ENCODE results near the gene TK1. TPM values are rescaled to one million over a fixed set of nuclear protein-coding genes. Genes with fewer than 3 reads are reported as not detected.

Gene TK1
- polyA plus RNA-seq, 1 donor: 19.7 TPM

GRCh38 chr17:78133179-78133951 is 53.5 kb downstream of the TK1 start:
- Histone ChIP-seq H3K27me3 (ENCODE audit: control insufficient read depth, insufficient read depth, low read length) (peaks cover 16% of the 10 kb centered on the region), H3K27ac (ENCODE audit: low read length) (no peak overlapping the region), H3K9me3 (ENCODE audit: control insufficient read depth, low read depth, low read length) (peaks cover 7% of the 10 kb centered on the region), H3K36me3 (ENCODE audit: control insufficient read depth, insufficient read depth, low read length) (no peaks in the 10 kb centered on the region), H3K4me3 (ENCODE audit: low read length) (no peak overlapping the region), H3K4me1 (ENCODE audit: control insufficient read depth, insufficient read depth, low read length) (peaks cover 32% of the 10 kb centered on the region)
- DNase-seq: no peak
- no CpG with 5 or more reads among the region's 30 CpGs for WGBS (ENCODE audit: insufficient coverage, low lambda C conversion rate)

GRCh38 chr17:78132767-78133178 is 54.1 kb downstream of the TK1 start:
- WGBS (ENCODE audit: insufficient coverage, low lambda C conversion rate): no CpG with 5 or more reads among the region's 9 CpGs

GRCh38 chr17:78132084-78132676 is 54.7 kb downstream of the TK1 start:
- Histone ChIP-seq H3K27ac (ENCODE audit: low read length) (no peak overlapping the region), H3K9me3 (ENCODE audit: control insufficient read depth, low read depth, low read length) (peaks cover 7% of the 10 kb centered on the region), H3K36me3 (ENCODE audit: control insufficient read depth, insufficient read depth, low read length) (no peaks in the 10 kb centered on the region), H3K27me3 (ENCODE audit: control insufficient read depth, insufficient read depth, low read length) (peaks cover 16% of the 10 kb centered on the region), H3K4me3 (ENCODE audit: low read length) (peak overlapping the region; percentile 36), H3K4me1 (ENCODE audit: control insufficient read depth, insufficient read depth, low read length) (peaks cover 28% of the 10 kb centered on the region)
- peak in 1 of 2 donors; percentile 84 for DNase-seq
- no CpG with 5 or more reads among the region's 38 CpGs for WGBS (ENCODE audit: insufficient coverage, low lambda C conversion rate)

More at GRCh38 chr17:78132767-78133178, 54.1 kb downstream of the TK1 start:
- H3K4me3 ChIP-seq (ENCODE audit: low read length): no peak overlapping the region
- H3K9me3 ChIP-seq (ENCODE audit: control insufficient read depth, low read depth, low read length): peaks cover 7% of the 10 kb centered on the region
- H3K4me1 ChIP-seq (ENCODE audit: control insufficient read depth, insufficient read depth, low read length): peaks cover 30% of the 10 kb centered on the region
- H3K36me3 ChIP-seq (ENCODE audit: control insufficient read depth, insufficient read depth, low read length): no peaks in the 10 kb centered on the region
- no peak for DNase-seq
- H3K27ac ChIP-seq (ENCODE audit: low read length): no peak overlapping the region
- peaks cover 16% of the 10 kb centered on the region for H3K27me3 ChIP-seq (ENCODE audit: control insufficient read depth, insufficient read depth, low read length)

- Histone ChIP-seq H3K4me3 (ENCODE audit: low read length) (peak overlapping the region; percentile 36), H3K4me1 (ENCODE audit: control insufficient read depth, insufficient read depth, low read length) (peaks cover 32% of the 10 kb centered on the region), H3K27me3 (ENCODE audit: control insufficient read depth, insufficient read depth, low read length) (peaks cover 16% of the 10 kb centered on the region), H3K9me3 (ENCODE audit: control insufficient read depth, low read depth, low read length) (peaks cover 7% of the 10 kb centered on the region), H3K27ac (ENCODE audit: low read length) (no peak overlapping the region), H3K36me3 (ENCODE audit: control insufficient read depth, insufficient read depth, low read length) (peaks cover 2% of the 10 kb centered on the region)
- WGBS (ENCODE audit: insufficient coverage, low lambda C conversion rate): no CpG with 5 or more reads among the region's 74 CpGs
- peak in 1 of 2 donors; percentile 46 for DNase-seq
Observed at GRCh38 chr17:78131172-78132083, 55.4 kb downstream of the TK1 start.

- peaks cover 40% of the 10 kb centered on the region for H3K4me1 ChIP-seq (ENCODE audit: control insufficient read depth, insufficient read depth, low read length)
- WGBS (ENCODE audit: insufficient coverage, low lambda C conversion rate): no CpG with 5 or more reads among the region's 10 CpGs
- H3K27me3 ChIP-seq (ENCODE audit: control insufficient read depth, insufficient read depth, low read length): peaks cover 16% of the 10 kb centered on the region
- peak within 1 kb of the TSS; percentile 20 for H3K4me3 ChIP-seq (ENCODE audit: low read length)
- H3K27ac ChIP-seq (ENCODE audit: low read length): no peak within 1 kb of the TSS
- H3K9me3 ChIP-seq (ENCODE audit: control insufficient read depth, low read depth, low read length): peaks cover 12% of the 10 kb centered on the region
- peak in 1 of 2 donors; percentile 37 for DNase-seq
- peaks cover 11% of the 10 kb centered on the region for H3K36me3 ChIP-seq (ENCODE audit: control insufficient read depth, insufficient read depth, low read length)
Observed at GRCh38 chr17:78130437-78131101, 56.3 kb downstream of the TK1 start, which contains the start of gene TMC8. TSS of gene TMC8 (plus strand) at chr17:78130771. CDS start at chr17:78131589, 818 bp downstream.

- peak in 1 of 2 donors; percentile 36 for DNase-seq
- peaks cover 16% of the 10 kb centered on the region for H3K27me3 ChIP-seq (ENCODE audit: control insufficient read depth, insufficient read depth, low read length)
- H3K36me3 ChIP-seq (ENCODE audit: control insufficient read depth, insufficient read depth, low read length): peaks cover 16% of the 10 kb centered on the region
- no peak overlapping the region for H3K27ac ChIP-seq (ENCODE audit: low read length)
- no CpG with 5 or more reads among the region's 5 CpGs for WGBS (ENCODE audit: insufficient coverage, low lambda C conversion rate)
- peaks cover 41% of the 10 kb centered on the region for H3K4me1 ChIP-seq (ENCODE audit: control insufficient read depth, insufficient read depth, low read length)
- peaks cover 12% of the 10 kb centered on the region for H3K9me3 ChIP-seq (ENCODE audit: control insufficient read depth, low read depth, low read length)
- H3K4me3 ChIP-seq (ENCODE audit: low read length): no peak overlapping the region
Observed at GRCh38 chr17:78130090-78130436, 56.8 kb downstream of the TK1 start.

- DNase-seq: no peak
- peaks cover 20% of the 10 kb centered on the region for H3K36me3 ChIP-seq (ENCODE audit: control insufficient read depth, insufficient read depth, low read length)
- 80% methylated on average over 1 of the region's 4 CpGs for WGBS (ENCODE audit: insufficient coverage, low lambda C conversion rate)
- peaks cover 16% of the 10 kb centered on the region for H3K27me3 ChIP-seq (ENCODE audit: control insufficient read depth, insufficient read depth, low read length)
- no peak overlapping the region for H3K4me3 ChIP-seq (ENCODE audit: low read length)
- no peak overlapping the region for H3K27ac ChIP-seq (ENCODE audit: low read length)
- H3K9me3 ChIP-seq (ENCODE audit: control insufficient read depth, low read depth, low read length): peaks cover 12% of the 10 kb centered on the region
- H3K4me1 ChIP-seq (ENCODE audit: control insufficient read depth, insufficient read depth, low read length): peaks cover 41% of the 10 kb centered on the region
Observed at GRCh38 chr17:78129351-78130089, 57.3 kb downstream of the TK1 start.

GRCh38 chr17:78128551-78129350 is 58.1 kb downstream of the TK1 start, which contains the start of gene TMC6:
TSS of gene TMC6 (minus strand) at chr17:78128755. CDS start at chr17:78126832, 1,923 bp downstream.
- H3K4me3 ChIP-seq (ENCODE audit: low read length): peak within 1 kb of the TSS; percentile 79
- WGBS (ENCODE audit: insufficient coverage, low lambda C conversion rate): no CpG with 5 or more reads among the region's 54 CpGs
- peaks cover 16% of the 10 kb centered on the region for H3K27me3 ChIP-seq (ENCODE audit: control insufficient read depth, insufficient read depth, low read length)
- peaks cover 41% of the 10 kb centered on the region for H3K4me1 ChIP-seq (ENCODE audit: control insufficient read depth, insufficient read depth, low read length)
- peaks cover 26% of the 10 kb centered on the region for H3K36me3 ChIP-seq (ENCODE audit: control insufficient read depth, insufficient read depth, low read length)
- H3K27ac ChIP-seq (ENCODE audit: low read length): peak within 1 kb of the TSS; percentile 85
- H3K9me3 ChIP-seq (ENCODE audit: control insufficient read depth, low read depth, low read length): peaks cover 12% of the 10 kb centered on the region
- peak in 1 of 2 donors; percentile 88 for DNase-seq
